ENCODE measurements around the gene FAF2. TPM values are rescaled to one million over a fixed set of nuclear protein-coding genes. Genes with fewer than 3 reads are reported as not detected.
"Not testable (repeated sequence)": the region's sequence is repeated elsewhere in the genome, so short reads cannot be mapped to it uniquely, and the experiment has no call there.

FAF2 gene
- total and polyA plus RNA-seq, 2 donors: 21.0 to 43.4 TPM

GRCh38 chr5:176427971-176428370 lies 20.2 kb upstream of the FAF2 start:
- Histone ChIP-seq H3K4me3 (ENCODE audit: low read depth, low read length) (no peak overlapping the region), H3K36me3 (ENCODE audit: insufficient read depth) (no peaks in the 10 kb centered on the region), H3K4me1 (ENCODE audit: insufficient read depth) (no peaks in the 10 kb centered on the region), H3K27ac (ENCODE audit: low read depth) (no peak overlapping the region)
- WGBS: 78% methylated on average over 4 of the region's 4 CpGs
- DNase-seq (ENCODE audit: extremely low spot score): no peak

- Histone ChIP-seq H3K27ac (ENCODE audit: low read depth) (no peak overlapping the region), H3K36me3 (ENCODE audit: insufficient read depth) (no peaks in the 10 kb centered on the region), H3K4me3 (ENCODE audit: low read depth, low read length) (no peak overlapping the region), H3K4me1 (ENCODE audit: insufficient read depth) (no peaks in the 10 kb centered on the region)
- no peak for DNase-seq (ENCODE audit: extremely low spot score)
- WGBS: 58% methylated on average over 4 of the region's 4 CpGs
Measured at GRCh38 chr5:176429972-176430371, 18.2 kb upstream of the FAF2 start.

GRCh38 chr5:176432707-176433106 lies 15.5 kb upstream of the FAF2 start:
- H3K4me1 ChIP-seq (ENCODE audit: insufficient read depth): no peaks in the 10 kb centered on the region
- no peaks in the 10 kb centered on the region for H3K36me3 ChIP-seq (ENCODE audit: insufficient read depth)
- 90% methylated on average over 4 of the region's 5 CpGs for WGBS
- no peak for DNase-seq (ENCODE audit: extremely low spot score)
- no peak overlapping the region for H3K27ac ChIP-seq (ENCODE audit: low read depth)
- no peak overlapping the region for H3K4me3 ChIP-seq (ENCODE audit: low read depth, low read length)

DNA sequence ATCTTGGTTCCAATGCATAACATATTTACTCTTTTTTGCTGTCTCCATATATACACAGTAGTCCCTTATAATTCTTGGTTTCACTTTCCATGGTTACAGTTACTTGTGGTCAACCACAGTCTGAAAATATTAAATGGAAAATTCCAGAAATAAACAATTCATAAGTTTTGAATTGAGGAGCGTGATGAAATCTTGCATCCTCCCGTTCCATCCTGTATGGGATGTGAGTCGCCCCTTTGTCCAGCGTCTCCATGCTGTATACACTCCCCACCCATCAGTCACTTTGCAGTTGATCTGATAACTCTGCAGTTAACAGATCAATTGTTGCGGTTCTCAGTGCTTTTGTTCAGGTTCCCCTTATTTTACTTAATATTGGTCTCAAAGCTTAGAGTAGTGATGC lies 11.5 kb upstream of the FAF2 start:
- H3K27ac ChIP-seq (ENCODE audit: low read depth): no peak overlapping the region
- 41% methylated on average over 5 of the region's 5 CpGs for WGBS
- no peak for DNase-seq (ENCODE audit: extremely low spot score)
- H3K4me1 ChIP-seq (ENCODE audit: insufficient read depth): no peaks in the 10 kb centered on the region
- no peak overlapping the region for H3K4me3 ChIP-seq (ENCODE audit: low read depth, low read length)
- no peaks in the 10 kb centered on the region for H3K36me3 ChIP-seq (ENCODE audit: insufficient read depth)

DNA sequence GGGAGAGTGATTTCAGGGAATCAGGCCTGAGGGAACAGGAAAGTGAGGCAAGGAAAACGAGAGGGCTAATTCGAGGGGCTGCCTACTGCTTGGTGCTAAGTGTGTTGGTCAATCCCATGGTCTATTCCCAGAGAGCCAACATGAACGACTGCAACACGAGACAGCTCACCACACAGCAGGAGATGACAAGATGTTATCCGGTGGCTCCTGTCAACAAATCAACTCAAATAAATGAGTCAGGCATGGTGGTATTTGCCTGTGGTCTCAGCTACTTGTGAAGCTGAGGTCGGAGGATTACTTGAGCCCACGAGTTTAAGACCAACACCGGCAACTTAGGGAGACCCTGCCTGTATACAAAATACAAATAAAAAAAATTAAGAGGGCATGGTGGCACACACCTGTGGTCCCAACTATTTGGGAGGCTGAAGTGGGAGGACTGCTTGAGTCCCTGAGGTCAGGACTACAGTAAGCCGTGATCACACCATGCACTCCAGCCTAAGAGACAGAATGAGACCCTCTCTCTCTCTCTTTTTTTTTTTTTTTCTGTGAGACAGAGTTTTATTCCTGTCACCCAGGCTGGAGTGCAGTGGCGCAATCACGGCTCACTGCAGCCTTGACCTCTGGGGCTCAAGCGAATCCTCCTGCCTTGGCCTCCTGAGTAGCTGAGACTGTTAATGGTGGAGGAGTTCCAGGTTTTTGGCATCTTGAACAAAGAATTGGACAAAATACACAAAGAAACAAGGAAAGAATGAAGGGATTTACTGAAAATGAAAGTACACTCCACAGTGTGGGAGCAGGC lies 9.0 kb upstream of the FAF2 start:
- H3K4me1 ChIP-seq (ENCODE audit: insufficient read depth): no peaks in the 10 kb centered on the region
- H3K27ac ChIP-seq (ENCODE audit: low read depth): no peak overlapping the region
- H3K4me3 ChIP-seq (ENCODE audit: low read depth, low read length): no peak overlapping the region
- 65% methylated on average over 12 of the region's 12 CpGs for WGBS
- H3K36me3 ChIP-seq (ENCODE audit: insufficient read depth): no peaks in the 10 kb centered on the region
- DNase-seq (ENCODE audit: extremely low spot score): no peak

- Histone ChIP-seq H3K4me3 (ENCODE audit: low read depth, low read length) (no peak overlapping the region), H3K27ac (ENCODE audit: low read depth) (no peak overlapping the region), H3K36me3 (ENCODE audit: insufficient read depth) (no peaks in the 10 kb centered on the region), H3K4me1 (ENCODE audit: insufficient read depth) (no peaks in the 10 kb centered on the region)
- DNase-seq (ENCODE audit: extremely low spot score): no peak
- 72% methylated on average over 10 of the region's 10 CpGs for WGBS
Measured at GRCh38 chr5:176440927-176441706, 7.1 kb upstream of the FAF2 start.

- H3K4me3 ChIP-seq (ENCODE audit: low read depth, low read length): no peak overlapping the region
- WGBS: 14% methylated on average over 5 of the region's 5 CpGs
- H3K4me1 ChIP-seq (ENCODE audit: insufficient read depth): no peaks in the 10 kb centered on the region
- no peak for DNase-seq (ENCODE audit: extremely low spot score)
- no peak overlapping the region for H3K27ac ChIP-seq (ENCODE audit: low read depth)
- no peaks in the 10 kb centered on the region for H3K36me3 ChIP-seq (ENCODE audit: insufficient read depth)
Measured at GRCh38 chr5:176441921-176442323, 6.3 kb upstream of the FAF2 start.

GRCh38 chr5:176442911-176443310 lies 5.3 kb upstream of the FAF2 start:
- not testable (repeated sequence) for DNase-seq (ENCODE audit: extremely low spot score); H3K27ac ChIP-seq (ENCODE audit: low read depth); H3K4me1 ChIP-seq (ENCODE audit: insufficient read depth); H3K36me3 ChIP-seq (ENCODE audit: insufficient read depth); H3K4me3 ChIP-seq (ENCODE audit: low read depth, low read length)
- 68% methylated on average over 4 of the region's 4 CpGs for WGBS

DNA sequence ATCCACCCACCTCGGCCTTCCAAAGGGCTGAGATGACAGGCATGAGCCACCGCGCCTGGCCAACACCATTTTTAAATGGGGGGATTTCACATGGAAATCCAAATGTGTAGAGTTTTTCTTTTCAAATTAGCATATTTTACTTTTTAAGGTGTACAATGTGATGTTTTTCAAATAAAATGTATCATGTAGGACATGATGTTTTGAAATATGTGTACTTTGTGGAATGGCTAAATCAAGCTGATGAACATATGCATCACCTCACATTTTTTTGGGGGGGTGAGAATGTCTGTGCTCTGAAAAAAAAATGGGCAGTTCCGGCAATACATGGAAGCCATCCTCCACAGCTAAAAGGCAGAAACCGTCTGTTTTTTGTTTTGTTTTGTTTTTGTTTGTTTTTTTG lies 3.4 kb upstream of the FAF2 start:
- H3K4me1 ChIP-seq (ENCODE audit: insufficient read depth): no peaks in the 10 kb centered on the region
- no peaks in the 10 kb centered on the region for H3K36me3 ChIP-seq (ENCODE audit: insufficient read depth)
- DNase-seq (ENCODE audit: extremely low spot score): no peak
- WGBS: 79% methylated on average over 5 of the region's 5 CpGs
- no peak overlapping the region for H3K4me3 ChIP-seq (ENCODE audit: low read depth, low read length)
- no peak overlapping the region for H3K27ac ChIP-seq (ENCODE audit: low read depth)

- Histone ChIP-seq H3K4me1 (ENCODE audit: insufficient read depth) (no peaks in the 10 kb centered on the region), H3K27ac (ENCODE audit: low read depth) (no peak overlapping the region), H3K4me3 (ENCODE audit: low read depth, low read length) (no peak overlapping the region), H3K36me3 (ENCODE audit: insufficient read depth) (no peaks in the 10 kb centered on the region)
- no peak for DNase-seq (ENCODE audit: extremely low spot score)
- WGBS: 93% methylated on average over 9 of the region's 9 CpGs
Measured at GRCh38 chr5:176446028-176446665, 2.0 kb upstream of the FAF2 start.

GRCh38 chr5:176446884-176447590 lies 1.1 kb upstream of the FAF2 start:
- Histone ChIP-seq H3K27ac (ENCODE audit: low read depth) (peak overlapping the region; percentile 80), H3K36me3 (ENCODE audit: insufficient read depth) (no peaks in the 10 kb centered on the region), H3K4me3 (ENCODE audit: low read depth, low read length) (peak overlapping the region; percentile 55), H3K4me1 (ENCODE audit: insufficient read depth) (no peaks in the 10 kb centered on the region)
- WGBS: 12% methylated on average over 27 of the region's 27 CpGs
- DNase-seq (ENCODE audit: extremely low spot score): no peak

GRCh38 chr5:176447591-176447977 lies 601 bp upstream of the FAF2 start:
- no peak for DNase-seq (ENCODE audit: extremely low spot score)
- under 1% methylated on average over 34 of the region's 34 CpGs for WGBS

GRCh38 chr5:176450077-176450476 lies 1.9 kb downstream of the FAF2 start:
- WGBS: 84% methylated on average over 1 of the region's 1 CpG
- peaks cover 1% of the 10 kb centered on the region for H3K36me3 ChIP-seq (ENCODE audit: insufficient read depth)
- no peak for DNase-seq (ENCODE audit: extremely low spot score)
- H3K27ac ChIP-seq (ENCODE audit: low read depth): no peak overlapping the region
- H3K4me1 ChIP-seq (ENCODE audit: insufficient read depth): no peaks in the 10 kb centered on the region
- no peak overlapping the region for H3K4me3 ChIP-seq (ENCODE audit: low read depth, low read length)

More at GRCh38 chr5:176447591-176447977, 601 bp upstream of the FAF2 start:
- Histone ChIP-seq H3K36me3 (ENCODE audit: insufficient read depth) (no peaks in the 10 kb centered on the region), H3K4me1 (ENCODE audit: insufficient read depth) (no peaks in the 10 kb centered on the region), H3K4me3 (ENCODE audit: low read depth, low read length) (peak overlapping the region; percentile 55), H3K27ac (ENCODE audit: low read depth) (peak overlapping the region; percentile 80)

All from urinary bladder (tissue), 4 donors.